Suprapubic skin (tissue), 4 donors: ENCODE results near the gene DNAH10. TPM values are rescaled to one million over a fixed set of nuclear protein-coding genes. Genes with fewer than 3 reads are reported as not detected.

Source experiments
- DNase-seq, 2 donors: peaks; one replicate each; pipeline ENCODE4 v3.0.0-alpha.2; 2019; ENCODE audit warnings: low spot score in 2 of 2
- H3K27ac ChIP-seq: fragments of 200-600 bp; sonication (generic); one replicate; pipeline ENCODE4 v1.5.1; 2019
- H3K27me3 ChIP-seq: fragments of 200-600 bp; sonication (generic); one replicate; pipeline ENCODE4 v1.5.1; 2019
- H3K36me3 ChIP-seq: fragments of 200-600 bp; sonication (generic); one replicate; pipeline ENCODE4 v1.5.1; 2019
- H3K4me1 ChIP-seq: fragments of 200-600 bp; sonication (generic); one replicate; pipeline ENCODE4 v1.5.1; 2019
- H3K4me3 ChIP-seq: fragments of 200-600 bp; sonication (generic); one replicate; pipeline ENCODE4 v1.5.1; 2019; ENCODE audit warnings: mild to moderate bottlenecking
- H3K9me3 ChIP-seq: fragments of 200-600 bp; sonication (generic); one replicate; pipeline ENCODE4 v1.5.1; 2019
- EP300 ChIP-seq: sonication (generic); formaldehyde crosslinking; IDR thresholded peaks from one replicate; pipeline ENCODE4 v1.6.1; 2017; ENCODE audit warnings: antibody characterized with exemption
- POLR2A ChIP-seq, 2 donors: fragments of 450-650 bp; IDR thresholded peaks; one replicate each; pipeline ENCODE4 v1.6.1; 2017; ENCODE audit warnings: antibody characterized with exemption in 2 of 2, mild to moderate bottlenecking in 2 of 2, moderate library complexity in 2 of 2
- POLR2AphosphoS5 ChIP-seq, 3 donors: sonication (generic); formaldehyde crosslinking; IDR thresholded peaks; one replicate each; pipeline ENCODE4 v1.6.1; 2017; ENCODE audit warnings: antibody characterized with exemption in 3 of 3
- WGBS: methylation state at CpG from one replicate; pipeline ENCODE4 v1.1.5; 2018; 5-methylcytosine and 5-hydroxymethylcytosine counted together
- total RNA-seq, 4 donors: library from RNA; depleted of rRNA; stranded (reverse); fragments of >200 nt; gene quantifications; one replicate each; pipeline ENCODE4 v1.1.0, GENCODE V29; 2016
- TF ChIP-seq, protein P1 (sequence below), 2 donors: fragments of 200-600 bp in 1 of 2; fragments of 450-650 bp in 1 of 2; sonication (generic) in 1 of 2; IDR thresholded peaks; one replicate each; pipeline ENCODE4 v1.5.1; 2016 to 2019; ENCODE audit warnings: antibody characterized with exemption in 2 of 2, mild to moderate bottlenecking in 1 of 2, moderate library complexity in 1 of 2

DNAH10 gene
- total RNA-seq, 4 donors from 2014 or later: 0.13 to 1.2 (median 0.19) TPM; not detected in 1

DNA sequence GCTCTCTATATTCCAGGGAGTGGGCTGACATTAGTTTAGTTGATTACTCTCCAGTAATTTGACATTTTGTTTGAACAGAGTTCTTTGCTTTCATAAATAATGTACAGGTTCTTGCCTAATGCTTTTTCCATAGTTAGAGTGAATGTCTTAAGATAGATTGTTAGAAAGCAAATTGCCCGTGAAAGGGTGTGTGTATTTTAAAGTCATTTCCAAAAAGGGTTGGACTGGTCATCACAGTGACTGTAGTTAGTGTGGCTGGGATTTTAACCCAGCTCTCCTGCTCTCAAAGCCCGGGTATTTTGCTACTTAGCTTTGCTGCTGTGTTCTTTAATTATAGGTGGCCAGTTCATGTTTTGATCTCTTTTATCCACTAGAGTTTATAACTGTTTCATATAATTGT, 74.2 kb downstream of the DNAH10 start:
- H3K4me1 ChIP-seq: no peaks in the 10 kb centered on the region
- H3K27me3 ChIP-seq: no peaks in the 10 kb centered on the region
- H3K9me3 ChIP-seq: no peaks in the 10 kb centered on the region
- WGBS: 63% methylated on average over 2 of the region's 2 CpGs
- no peak for DNase-seq
- TF ChIP-seq, protein P1, sequence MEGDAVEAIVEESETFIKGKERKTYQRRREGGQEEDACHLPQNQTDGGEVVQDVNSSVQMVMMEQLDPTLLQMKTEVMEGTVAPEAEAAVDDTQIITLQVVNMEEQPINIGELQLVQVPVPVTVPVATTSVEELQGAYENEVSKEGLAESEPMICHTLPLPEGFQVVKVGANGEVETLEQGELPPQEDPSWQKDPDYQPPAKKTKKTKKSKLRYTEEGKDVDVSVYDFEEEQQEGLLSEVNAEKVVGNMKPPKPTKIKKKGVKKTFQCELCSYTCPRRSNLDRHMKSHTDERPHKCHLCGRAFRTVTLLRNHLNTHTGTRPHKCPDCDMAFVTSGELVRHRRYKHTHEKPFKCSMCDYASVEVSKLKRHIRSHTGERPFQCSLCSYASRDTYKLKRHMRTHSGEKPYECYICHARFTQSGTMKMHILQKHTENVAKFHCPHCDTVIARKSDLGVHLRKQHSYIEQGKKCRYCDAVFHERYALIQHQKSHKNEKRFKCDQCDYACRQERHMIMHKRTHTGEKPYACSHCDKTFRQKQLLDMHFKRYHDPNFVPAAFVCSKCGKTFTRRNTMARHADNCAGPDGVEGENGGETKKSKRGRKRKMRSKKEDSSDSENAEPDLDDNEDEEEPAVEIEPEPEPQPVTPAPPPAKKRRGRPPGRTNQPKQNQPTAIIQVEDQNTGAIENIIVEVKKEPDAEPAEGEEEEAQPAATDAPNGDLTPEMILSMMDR (IDR thresholded peaks at IDR 0.05): no peak
- no peak for TF ChIP-seq POLR2A (IDR thresholded peaks at IDR 0.05)
- no peak for TF ChIP-seq POLR2AphosphoS5 (IDR thresholded peaks at IDR 0.05)
- no peak for TF ChIP-seq EP300
- no peak overlapping the region for H3K27ac ChIP-seq
- H3K36me3 ChIP-seq: no peaks in the 10 kb centered on the region
- no peak overlapping the region for H3K4me3 ChIP-seq

GRCh38 chr12:123839826-123840225, 77.7 kb downstream of the DNAH10 start:
- no peaks in the 10 kb centered on the region for H3K4me1 ChIP-seq
- DNase-seq: no peak
- no peaks in the 10 kb centered on the region for H3K36me3 ChIP-seq
- no peaks in the 10 kb centered on the region for H3K27me3 ChIP-seq
- no peak overlapping the region for H3K4me3 ChIP-seq
- no peaks in the 10 kb centered on the region for H3K9me3 ChIP-seq
- no peak overlapping the region for H3K27ac ChIP-seq
- TF ChIP-seq POLR2A (IDR thresholded peaks at IDR 0.05) (no peak), EP300 (no peak)
- WGBS: 69% methylated on average over 6 of the region's 6 CpGs

DNA sequence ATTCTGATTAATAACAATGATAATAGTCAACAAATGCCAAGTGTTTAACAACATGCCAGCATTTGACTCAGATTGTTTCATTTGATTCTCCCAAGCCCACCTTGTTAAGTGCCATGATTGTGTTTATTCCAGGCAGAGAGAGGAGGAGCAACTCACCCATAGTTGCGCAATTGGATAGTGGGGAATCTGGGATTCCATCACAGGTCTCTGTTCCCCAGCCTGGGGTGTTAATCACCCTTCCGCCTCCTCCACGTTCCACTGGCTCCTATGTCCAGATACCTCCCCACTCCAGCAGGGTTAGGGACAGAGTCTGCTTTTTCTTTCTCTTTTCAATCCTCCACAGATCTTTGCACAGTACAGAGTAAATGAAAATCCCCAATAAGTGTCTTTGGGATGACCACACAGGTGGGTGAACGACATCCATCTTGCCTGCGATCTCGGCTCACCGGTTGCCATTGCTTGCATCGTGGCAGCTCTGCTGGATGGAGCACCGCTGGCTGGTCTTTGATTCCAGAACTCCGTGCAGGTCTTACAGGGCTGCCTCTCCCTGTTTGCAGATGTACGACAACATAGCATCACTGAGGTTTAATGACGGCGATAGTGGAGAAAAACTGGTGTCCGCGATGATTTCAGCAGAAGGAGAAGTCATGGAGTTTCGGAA, 78.8 kb downstream of the DNAH10 start:
- DNase-seq: no peak
- Histone ChIP-seq H3K27ac (no peak overlapping the region), H3K27me3 (no peaks in the 10 kb centered on the region), H3K36me3 (no peaks in the 10 kb centered on the region), H3K4me3 (no peak overlapping the region), H3K9me3 (no peaks in the 10 kb centered on the region), H3K4me1 (no peaks in the 10 kb centered on the region)
- TF ChIP-seq, protein P1 (IDR thresholded peaks at IDR 0.05): no peak
- TF ChIP-seq EP300 (no peak), POLR2AphosphoS5 (IDR thresholded peaks at IDR 0.05) (no peak), POLR2A (IDR thresholded peaks at IDR 0.05) (no peak)
- 89% methylated on average over 16 of the region's 16 CpGs for whole genome bisulfite sequencing

GRCh38 chr12:123843912-123844748, 82.0 kb downstream of the DNAH10 start:
- TF ChIP-seq POLR2AphosphoS5 (IDR thresholded peaks at IDR 0.05) (no peak), POLR2A (IDR thresholded peaks at IDR 0.05) (no peak)
- Histone ChIP-seq H3K27ac (no peak overlapping the region), H3K36me3 (no peaks in the 10 kb centered on the region), H3K27me3 (no peaks in the 10 kb centered on the region), H3K4me1 (no peaks in the 10 kb centered on the region), H3K9me3 (no peaks in the 10 kb centered on the region), H3K4me3 (no peak overlapping the region)
- WGBS: 82% methylated on average over 14 of the region's 14 CpGs
- no peak for DNase-seq

GRCh38 chr12:123845881-123846280, 83.8 kb downstream of the DNAH10 start:
- Histone ChIP-seq H3K27ac (no peak overlapping the region), H3K27me3 (no peaks in the 10 kb centered on the region), H3K4me1 (no peaks in the 10 kb centered on the region), H3K9me3 (no peaks in the 10 kb centered on the region), H3K4me3 (no peak overlapping the region), H3K36me3 (no peaks in the 10 kb centered on the region)
- no peak for DNase-seq
- TF ChIP-seq POLR2AphosphoS5 (IDR thresholded peaks at IDR 0.05) (no peak), POLR2A (IDR thresholded peaks at IDR 0.05) (no peak), EP300 (no peak)
- TF ChIP-seq, protein P1 (IDR thresholded peaks at IDR 0.05): no peak
- WGBS: 95% methylated on average over 19 of the region's 19 CpGs

- WGBS: 87% methylated on average over 5 of the region's 5 CpGs
- no peak overlapping the region for H3K4me3 ChIP-seq
- H3K27me3 ChIP-seq: no peaks in the 10 kb centered on the region
- no peak for DNase-seq
- no peaks in the 10 kb centered on the region for H3K36me3 ChIP-seq
- H3K27ac ChIP-seq: no peak overlapping the region
- TF ChIP-seq, protein P1 (IDR thresholded peaks at IDR 0.05): no peak
- no peak for TF ChIP-seq POLR2AphosphoS5 (IDR thresholded peaks at IDR 0.05)
- no peaks in the 10 kb centered on the region for H3K4me1 ChIP-seq
- H3K9me3 ChIP-seq: no peaks in the 10 kb centered on the region
Measured at GRCh38 chr12:123846340-123846739, 84.2 kb downstream of the DNAH10 start.
